ENCODE measurements around the gene BTBD9.

Gene BTBD9

GRCh38 chr6:38160831-38161230 is 478.9 kb downstream of the BTBD9 start:
- ATAC-seq, result no peak
- no peak for DNase-seq

- ATAC-seq, result no peak
- no peak for DNase-seq
Measured at GRCh38 chr6:38159596-38159995, 480.1 kb downstream of the BTBD9 start.

GRCh38 chr6:38158762-38159350 is 480.9 kb downstream of the BTBD9 start:
- ATAC-seq (no peak), DNase-seq (no peak)

GRCh38 chr6:38157905-38158304 is 481.8 kb downstream of the BTBD9 start:
- DNase-seq (no peak), ATAC-seq (no peak)

GRCh38 chr6:38156818-38157565 is 482.7 kb downstream of the BTBD9 start:
- no peak for DNase-seq
- ATAC-seq, result no peak

GRCh38 chr6:38155621-38156204 is 484.0 kb downstream of the BTBD9 start:
- DNase-seq (no peak), ATAC-seq (no peak)

GRCh38 chr6:38155144-38155543 is 484.6 kb downstream of the BTBD9 start:
- DNase-seq, result no peak
- no peak for ATAC-seq

- ATAC-seq, result no peak
- DNase-seq, result no peak
Measured at GRCh38 chr6:38154731-38155130, 485.0 kb downstream of the BTBD9 start.

GRCh38 chr6:38153798-38154345 is 485.9 kb downstream of the BTBD9 start:
- DNase-seq (no peak), ATAC-seq (no peak)

GRCh38 chr6:38153076-38153797 is 486.5 kb downstream of the BTBD9 start:
- DNase-seq (no peak), ATAC-seq (no peak)

- no peak for ATAC-seq
- DNase-seq, result no peak
Measured at GRCh38 chr6:38152620-38153019, 487.1 kb downstream of the BTBD9 start.

GRCh38 chr6:38151580-38152500 is 487.9 kb downstream of the BTBD9 start:
- DNase-seq (no peak), ATAC-seq (no peak)

GRCh38 chr6:38150681-38151296 is 488.9 kb downstream of the BTBD9 start:
- no peak for DNase-seq
- no peak for ATAC-seq

- DNase-seq, result no peak
- ATAC-seq, result no peak
Measured at GRCh38 chr6:38150021-38150420, 489.7 kb downstream of the BTBD9 start.

GRCh38 chr6:38149531-38149930 is 490.2 kb downstream of the BTBD9 start:
- ATAC-seq (no peak), DNase-seq (no peak)

- no peak for DNase-seq
- no peak for ATAC-seq
Measured at GRCh38 chr6:38148606-38149005, 491.1 kb downstream of the BTBD9 start.

- DNase-seq, result no peak
- no peak for ATAC-seq
Measured at GRCh38 chr6:38146734-38147027, 493.0 kb downstream of the BTBD9 start.

GRCh38 chr6:38146021-38146733 is 493.6 kb downstream of the BTBD9 start:
- ATAC-seq (no peak), DNase-seq (no peak)

- ATAC-seq (no peak), DNase-seq (no peak)
Measured at GRCh38 chr6:38144365-38144945, 495.3 kb downstream of the BTBD9 start.
